PC-9 (cell line): Measurements from ENCODE around the gene GPR143.

Experiments used
- CTCF ChIP-seq: fragments of 200-600 bp; sonication (generic); conservative IDR thresholded peaks from 2 replicates; pipeline ENCODE4 v1.6.1; 2017; ENCODE audit warnings: mixed run types, antibody characterized with exemption, mild to moderate bottlenecking, moderate library complexity
- EZH2 ChIP-seq: fragments of 200-600 bp; sonication (generic); IDR thresholded peaks from 2 replicates; pipeline ENCODE4 v1.8.0; 2017; ENCODE audit warnings: antibody characterized with exemption, low read depth

- TF ChIP-seq CTCF (no peak), EZH2 (no peak)
Observed at GRCh38 chrX:9747644-9748043, 18.0 kb downstream of the GPR143 start.
